AG04449 (cell line): ENCODE measurements around the gene HPX.

Source experiments
- CTCF ChIA-PET: fragments of 350-600 bp; formaldehyde crosslinking; extraction: SDS; loops from one replicate; lab custom pipeline; 2021; ENCODE audit warnings: antibody characterized with exemption; lab: Yijun Ruan, JAX
- POLR2A ChIA-PET: fragments of 400-600, 350-600 bp; formaldehyde crosslinking; extraction: SDS; loops from one replicate; lab custom pipeline; 2020; ENCODE audit warnings: antibody characterized with exemption, inconsistent platforms; lab: Yijun Ruan, JAX
- DNase-seq: peaks from one replicate; pipeline ENCODE4 v3.0.0-alpha.2; 2010; ENCODE audit warnings: low read depth, low spot score
- H3K4me3 ChIP-seq: 2 replicates; pipeline ENCODE4 v1.5.1; 2011; ENCODE audit warnings: low read depth, mild to moderate bottlenecking, control low read depth, low read length
- TF ChIP-seq, protein P1 (sequence below): IDR thresholded peaks from one replicate; pipeline ENCODE4 v1.5.1; 2011; ENCODE audit warnings: mild to moderate bottlenecking, moderate library complexity, low read length, control low read depth, inconsistent platforms; ENCODE audit not compliant: insufficient read depth; ENCODE audit errors: missing control alignments

HPX gene

DNA sequence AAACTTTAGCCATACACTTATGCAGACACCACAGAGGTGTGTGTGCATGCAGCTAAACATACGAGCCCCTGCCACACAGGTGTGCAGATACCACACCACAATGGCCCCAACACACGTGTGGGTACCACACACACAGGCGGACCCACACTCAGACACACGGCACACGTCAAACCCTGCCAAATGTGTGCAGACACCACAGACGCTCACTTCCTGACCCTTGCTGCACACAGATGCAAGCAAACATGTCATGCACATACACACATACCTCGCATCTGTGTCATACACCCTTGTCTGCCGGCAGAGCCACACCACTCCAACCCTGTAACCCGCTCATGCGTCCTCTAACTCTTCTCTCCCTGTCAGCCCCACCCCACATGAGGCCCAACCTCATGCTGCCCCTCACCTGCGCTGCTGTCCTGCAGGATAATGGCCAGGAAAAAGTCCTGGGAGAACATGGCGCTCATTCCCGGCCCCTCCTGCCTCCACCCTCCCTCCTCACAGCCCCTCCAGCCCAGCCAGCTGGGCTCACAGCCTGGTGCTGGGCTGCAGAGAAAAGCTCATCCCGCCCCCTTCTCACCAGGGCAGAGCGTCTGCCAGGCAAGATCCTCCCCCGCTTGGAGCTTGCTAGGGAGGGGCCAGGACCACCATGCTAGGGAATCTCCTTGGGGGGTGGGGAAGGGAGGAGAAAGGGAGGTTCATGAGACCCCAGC lies 36.3 kb downstream of the HPX start:
- CTCF ChIA-PET: interaction anchor here (1.0 to 2.8 kb wide), 3 partner anchors 26 to 39 kb away, joined by 6 to 19 read pairs (median 10); no protein-coding TSS in a partner anchor

DNA sequence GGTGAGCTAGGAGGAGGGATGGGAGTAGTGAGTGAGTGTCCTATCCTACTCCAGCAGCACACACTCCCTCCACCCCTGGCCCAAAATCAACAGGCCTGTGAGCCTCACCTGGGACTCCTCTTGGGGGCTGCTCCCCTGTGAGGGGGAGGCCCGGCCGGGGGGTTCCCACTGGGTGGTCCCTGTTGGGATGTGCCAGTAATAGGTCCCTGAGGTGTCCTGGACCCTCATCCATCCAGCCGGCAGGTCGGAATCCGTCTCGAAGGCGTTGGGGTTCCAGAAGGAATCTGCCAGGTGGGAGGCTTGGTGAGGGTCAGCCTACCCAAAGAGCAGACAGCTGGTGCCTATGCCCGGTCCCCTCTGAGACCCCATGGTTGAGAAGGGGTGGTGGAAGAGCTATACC lies 37.2 kb downstream of the HPX start:
- no peak overlapping the region for H3K4me3 ChIP-seq
- TF ChIP-seq, protein P1, sequence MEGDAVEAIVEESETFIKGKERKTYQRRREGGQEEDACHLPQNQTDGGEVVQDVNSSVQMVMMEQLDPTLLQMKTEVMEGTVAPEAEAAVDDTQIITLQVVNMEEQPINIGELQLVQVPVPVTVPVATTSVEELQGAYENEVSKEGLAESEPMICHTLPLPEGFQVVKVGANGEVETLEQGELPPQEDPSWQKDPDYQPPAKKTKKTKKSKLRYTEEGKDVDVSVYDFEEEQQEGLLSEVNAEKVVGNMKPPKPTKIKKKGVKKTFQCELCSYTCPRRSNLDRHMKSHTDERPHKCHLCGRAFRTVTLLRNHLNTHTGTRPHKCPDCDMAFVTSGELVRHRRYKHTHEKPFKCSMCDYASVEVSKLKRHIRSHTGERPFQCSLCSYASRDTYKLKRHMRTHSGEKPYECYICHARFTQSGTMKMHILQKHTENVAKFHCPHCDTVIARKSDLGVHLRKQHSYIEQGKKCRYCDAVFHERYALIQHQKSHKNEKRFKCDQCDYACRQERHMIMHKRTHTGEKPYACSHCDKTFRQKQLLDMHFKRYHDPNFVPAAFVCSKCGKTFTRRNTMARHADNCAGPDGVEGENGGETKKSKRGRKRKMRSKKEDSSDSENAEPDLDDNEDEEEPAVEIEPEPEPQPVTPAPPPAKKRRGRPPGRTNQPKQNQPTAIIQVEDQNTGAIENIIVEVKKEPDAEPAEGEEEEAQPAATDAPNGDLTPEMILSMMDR: no peak
- ChIA-PET CTCF (interaction anchor here (1.1 to 2.6 kb wide), 3 partner anchors 15 to 40 kb away, joined by 4 to 10 read pairs (median 9); no protein-coding TSS in a partner anchor), POLR2A (interaction anchor here (1.5 kb wide), 1 partner anchor 10 kb away, joined by 5 read pairs; no protein-coding TSS in a partner anchor)
- DNase-seq: no peak

More for the DNA sequence above, 36.3 kb downstream of the HPX start:
- H3K4me3 ChIP-seq: no peak overlapping the region
- POLR2A ChIA-PET: no interaction called here
- TF ChIP-seq, protein P1: no peak
- DNase-seq: peak; percentile 17

DNA sequence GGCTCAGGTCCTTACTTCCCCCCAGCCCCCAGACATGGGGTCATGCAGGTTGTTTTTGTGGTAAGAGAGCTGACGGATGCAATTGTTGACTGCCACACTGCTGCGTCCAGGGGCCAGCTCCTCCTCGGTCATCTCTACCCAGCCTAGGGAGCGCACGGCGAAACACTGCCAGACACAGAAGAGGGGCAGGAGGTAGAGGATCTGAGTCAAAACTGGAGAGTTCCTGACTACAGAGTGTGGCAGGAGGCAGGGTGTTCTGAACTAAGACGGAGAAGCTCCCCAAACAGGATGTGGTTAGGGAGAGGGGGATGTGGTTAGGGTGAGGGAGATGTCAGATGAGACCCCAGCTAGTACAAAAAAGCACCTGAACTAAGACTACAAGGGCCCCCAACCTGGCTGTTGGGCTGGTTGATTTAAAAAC lies 38.2 kb downstream of the HPX start:
- ChIA-PET POLR2A (interaction anchor here (0.8 to 1.5 kb wide), 3 partner anchors 11 to 79 kb away, joined by 3 to 5 read pairs (median 3); partner anchors contain the start of gene SMPD1), CTCF (interaction anchor here (0.8 to 2.6 kb wide), 6 partner anchors 9 to 41 kb away, joined by 3 to 10 read pairs (median 3); partner anchors contain the start of gene HPX)
- no peak overlapping the region for H3K4me3 ChIP-seq
- TF ChIP-seq, protein P1: no peak
- no peak for DNase-seq

GRCh38 chr11:6402061-6402470 lies 38.7 kb downstream of the HPX start:
- ChIA-PET POLR2A (interaction anchor here (1.0 to 1.1 kb wide), 2 partner anchors 12 to 80 kb away, joined by 3 read pairs; partner anchors contain the start of gene SMPD1), CTCF (interaction anchor here (0.9 to 2.6 kb wide), 7 partner anchors 10 to 49 kb away, joined by 3 to 10 read pairs (median 3); partner anchors contain the start of gene HPX)
- TF ChIP-seq, protein P1: no peak
- no peak for DNase-seq
- H3K4me3 ChIP-seq: no peak overlapping the region

GRCh38 chr11:6401464-6401863 lies 39.3 kb downstream of the HPX start:
- TF ChIP-seq, protein P1: no peak
- ChIA-PET CTCF (interaction anchor here (1.0 to 2.4 kb wide), 4 partner anchors 10 to 48 kb away, joined by 3 to 9 read pairs (median 4); no protein-coding TSS in a partner anchor), POLR2A (interaction anchor here (1.0 to 1.1 kb wide), 2 partner anchors 11 to 80 kb away, joined by 3 read pairs; partner anchors contain the start of gene SMPD1)
- H3K4me3 ChIP-seq: no peak overlapping the region
- no peak for DNase-seq
